Non-pigmented ciliary epithelial cell (primary cell): ENCODE results near the gene TNFSF11.

Source experiments
- DNase-seq: peaks from one replicate; pipeline ENCODE4 v3.0.0-alpha.2; 2010; ENCODE audit warnings: low read depth

Gene TNFSF11

GRCh38 chr13:42654722-42655121 is 80.8 kb downstream of the TNFSF11 start:
- no peak for DNase-seq

GRCh38 chr13:42656161-42656560 is 82.2 kb downstream of the TNFSF11 start:
- DNase-seq: no peak

GRCh38 chr13:42656958-42657357 is 83.0 kb downstream of the TNFSF11 start:
- DNase-seq: no peak
